GM20431 (cell line): ENCODE data around the gene SRRM2.

Experiments
- in situ Hi-C: fragments of 300-500 bp; cut with MseI, MboI; formaldehyde crosslinking; loops from one replicate; pipeline ENCODE4 v1.15.0; 2020; ENCODE audit warnings: low sequenced_read_pairs; ENCODE audit not compliant: unreplicated experiment

Gene SRRM2

DNA sequence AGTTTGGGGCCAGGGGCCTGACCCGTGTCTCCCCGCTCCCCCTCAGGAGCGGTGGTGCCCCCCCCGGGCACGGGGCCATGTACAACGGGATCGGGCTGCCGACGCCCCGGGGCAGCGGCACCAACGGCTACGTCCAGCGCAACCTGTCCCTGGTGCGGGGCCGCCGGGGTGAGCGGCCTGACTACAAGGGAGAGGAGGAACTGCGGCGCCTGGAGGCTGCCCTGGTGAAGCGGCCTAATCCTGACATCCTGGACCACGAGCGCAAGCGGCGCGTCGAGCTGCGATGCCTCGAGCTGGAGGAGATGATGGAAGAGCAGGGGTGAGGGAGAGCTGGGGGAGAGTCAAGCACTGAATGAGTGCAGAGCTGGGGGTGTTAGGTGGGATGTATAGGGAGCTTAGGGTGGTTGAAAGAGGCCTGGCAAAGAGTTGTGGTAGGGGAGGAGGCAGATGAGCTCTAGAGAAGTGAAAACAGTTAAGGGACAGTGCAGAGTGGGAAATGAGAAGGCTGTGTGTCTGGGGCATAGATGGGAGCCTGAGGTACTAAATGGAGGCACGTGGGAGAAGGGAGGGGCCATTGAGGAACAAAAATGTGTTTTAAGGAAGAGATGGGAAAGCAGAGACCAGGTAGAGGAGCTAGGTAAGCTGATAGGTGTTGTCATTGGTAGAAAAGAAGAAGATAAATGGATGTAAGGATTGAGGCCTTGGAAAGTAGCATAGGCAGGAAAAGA, 4.0 kb downstream of the SRRM2 start:
- in situ Hi-C loops, result no loop called here

DNA sequence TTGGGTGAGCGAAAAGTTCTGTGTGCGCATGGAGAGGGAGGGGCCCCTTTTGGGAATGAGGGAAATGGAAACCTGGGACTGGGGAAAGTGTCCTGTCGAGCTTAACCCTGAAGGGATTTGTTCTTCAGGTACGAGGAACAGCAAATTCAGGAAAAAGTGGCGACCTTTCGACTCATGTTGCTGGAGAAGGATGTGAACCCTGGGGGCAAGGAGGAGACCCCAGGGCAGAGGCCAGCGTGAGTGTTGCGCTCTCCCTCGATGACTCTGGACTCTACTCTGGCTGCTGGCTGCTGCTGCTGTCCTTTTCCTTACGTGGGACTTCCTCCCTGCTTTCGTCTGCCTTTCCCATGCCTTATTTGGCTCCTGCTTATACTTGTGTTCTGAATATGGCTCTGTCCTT, 4.9 kb downstream of the SRRM2 start:
- in situ Hi-C loops, result no loop called here

DNA sequence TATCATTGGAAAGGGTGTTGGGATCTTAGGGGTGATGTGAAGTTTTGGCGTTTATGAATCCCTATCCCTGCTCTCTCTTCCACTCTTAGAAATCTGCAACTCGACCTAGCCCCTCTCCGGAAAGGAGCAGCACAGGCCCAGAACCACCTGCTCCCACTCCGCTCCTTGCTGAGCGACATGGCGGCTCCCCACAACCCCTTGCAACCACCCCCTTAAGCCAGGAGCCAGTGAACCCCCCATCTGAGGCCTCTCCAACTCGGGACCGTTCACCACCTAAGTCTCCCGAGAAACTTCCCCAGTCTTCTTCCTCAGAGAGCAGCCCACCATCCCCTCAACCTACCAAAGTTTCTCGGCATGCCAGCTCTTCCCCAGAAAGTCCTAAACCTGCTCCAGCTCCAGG, 9.0 kb downstream of the SRRM2 start:
- in situ Hi-C loops, result no loop called here

DNA sequence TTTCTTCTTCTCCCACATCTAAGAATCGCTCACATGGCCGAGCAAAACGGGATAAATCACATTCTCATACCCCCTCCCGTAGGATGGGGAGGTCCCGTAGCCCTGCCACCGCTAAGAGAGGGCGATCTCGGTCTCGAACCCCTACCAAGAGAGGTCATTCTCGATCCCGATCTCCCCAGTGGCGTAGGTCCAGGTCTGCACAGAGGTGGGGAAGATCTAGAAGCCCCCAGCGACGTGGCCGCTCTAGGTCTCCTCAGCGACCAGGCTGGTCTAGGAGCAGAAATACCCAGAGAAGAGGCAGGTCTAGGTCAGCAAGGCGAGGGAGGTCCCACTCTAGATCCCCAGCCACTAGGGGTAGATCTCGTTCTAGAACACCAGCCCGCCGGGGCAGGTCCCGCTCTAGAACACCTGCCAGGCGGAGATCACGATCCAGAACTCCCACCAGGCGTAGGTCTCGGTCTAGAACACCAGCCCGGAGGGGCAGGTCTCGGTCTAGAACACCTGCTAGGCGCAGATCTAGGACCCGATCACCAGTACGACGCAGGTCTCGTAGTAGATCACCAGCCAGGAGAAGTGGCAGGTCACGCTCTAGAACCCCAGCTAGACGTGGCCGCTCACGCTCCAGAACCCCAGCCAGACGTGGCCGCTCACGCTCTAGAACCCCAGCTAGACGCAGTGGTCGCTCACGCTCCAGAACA, 9.6 kb downstream of the SRRM2 start:
- in situ Hi-C loops, result no loop called here

DNA sequence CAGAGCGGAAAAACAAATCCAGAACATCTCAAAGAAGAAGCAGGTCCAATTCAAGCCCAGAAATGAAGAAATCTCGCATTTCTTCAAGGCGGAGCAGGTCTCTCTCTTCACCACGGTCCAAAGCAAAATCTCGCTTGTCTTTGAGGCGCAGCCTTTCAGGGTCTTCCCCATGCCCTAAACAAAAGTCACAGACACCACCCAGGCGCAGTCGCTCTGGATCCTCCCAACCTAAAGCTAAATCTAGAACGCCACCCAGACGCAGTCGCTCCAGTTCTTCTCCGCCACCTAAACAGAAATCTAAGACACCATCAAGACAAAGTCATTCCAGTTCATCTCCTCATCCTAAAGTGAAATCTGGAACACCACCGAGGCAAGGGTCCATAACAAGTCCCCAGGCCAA, 10.3 kb downstream of the SRRM2 start:
- in situ Hi-C loops, result no loop called here

DNA sequence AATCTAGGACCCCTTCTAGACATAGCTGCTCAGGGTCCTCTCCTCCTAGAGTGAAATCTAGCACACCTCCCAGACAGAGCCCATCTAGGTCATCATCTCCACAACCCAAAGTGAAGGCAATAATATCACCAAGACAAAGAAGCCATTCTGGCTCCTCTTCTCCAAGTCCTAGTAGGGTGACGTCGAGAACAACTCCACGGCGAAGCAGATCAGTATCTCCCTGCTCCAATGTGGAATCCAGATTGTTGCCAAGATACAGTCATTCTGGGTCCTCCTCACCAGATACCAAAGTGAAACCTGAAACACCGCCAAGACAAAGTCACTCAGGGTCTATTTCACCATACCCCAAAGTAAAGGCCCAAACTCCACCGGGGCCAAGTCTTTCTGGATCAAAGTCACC, 10.7 kb downstream of the SRRM2 start:
- in situ Hi-C loops, result no loop called here

DNA sequence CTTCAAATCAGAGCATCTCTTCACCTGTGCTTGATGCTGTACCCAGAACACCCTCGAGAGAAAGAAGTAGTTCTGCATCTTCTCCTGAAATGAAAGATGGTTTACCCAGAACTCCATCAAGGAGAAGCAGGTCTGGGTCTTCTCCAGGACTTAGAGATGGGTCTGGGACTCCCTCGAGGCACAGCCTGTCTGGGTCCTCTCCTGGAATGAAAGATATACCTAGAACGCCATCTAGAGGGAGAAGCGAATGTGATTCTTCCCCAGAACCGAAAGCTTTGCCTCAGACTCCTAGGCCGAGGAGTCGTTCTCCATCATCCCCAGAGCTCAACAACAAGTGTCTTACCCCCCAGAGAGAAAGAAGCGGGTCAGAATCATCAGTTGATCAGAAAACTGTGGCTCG, 12.3 kb downstream of the SRRM2 start:
- in situ Hi-C loops, result no loop called here

DNA sequence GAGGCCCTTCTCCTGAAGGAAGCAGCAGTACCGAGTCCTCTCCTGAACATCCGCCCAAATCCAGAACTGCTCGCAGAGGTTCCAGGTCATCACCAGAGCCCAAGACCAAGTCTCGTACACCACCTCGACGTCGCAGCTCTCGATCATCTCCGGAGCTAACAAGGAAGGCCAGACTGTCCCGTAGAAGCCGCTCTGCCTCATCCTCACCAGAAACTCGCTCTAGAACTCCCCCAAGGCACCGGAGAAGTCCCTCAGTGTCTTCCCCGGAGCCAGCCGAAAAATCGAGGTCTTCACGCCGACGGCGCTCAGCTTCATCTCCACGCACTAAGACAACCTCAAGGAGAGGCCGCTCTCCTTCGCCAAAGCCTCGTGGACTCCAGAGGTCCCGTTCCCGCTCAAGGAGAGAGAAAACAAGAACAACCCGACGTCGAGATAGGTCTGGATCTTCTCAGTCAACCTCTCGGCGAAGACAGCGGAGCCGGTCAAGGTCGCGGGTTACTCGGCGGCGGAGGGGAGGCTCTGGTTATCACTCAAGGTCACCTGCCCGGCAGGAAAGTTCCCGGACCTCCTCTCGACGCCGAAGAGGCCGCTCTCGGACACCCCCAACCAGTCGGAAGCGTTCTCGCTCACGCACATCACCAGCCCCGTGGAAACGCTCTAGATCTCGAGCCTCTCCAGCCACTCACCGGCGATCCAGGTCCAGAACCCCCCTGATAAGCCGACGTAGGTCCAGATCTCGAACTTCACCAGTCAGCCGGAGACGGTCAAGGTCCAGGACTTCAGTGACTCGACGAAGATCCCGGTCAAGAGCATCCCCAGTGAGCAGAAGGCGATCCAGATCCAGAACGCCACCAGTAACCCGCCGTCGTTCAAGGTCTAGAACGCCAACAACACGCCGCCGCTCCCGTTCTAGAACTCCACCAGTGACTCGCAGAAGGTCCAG, 13.3 kb downstream of the SRRM2 start:
- in situ Hi-C loops, result no loop called here

DNA sequence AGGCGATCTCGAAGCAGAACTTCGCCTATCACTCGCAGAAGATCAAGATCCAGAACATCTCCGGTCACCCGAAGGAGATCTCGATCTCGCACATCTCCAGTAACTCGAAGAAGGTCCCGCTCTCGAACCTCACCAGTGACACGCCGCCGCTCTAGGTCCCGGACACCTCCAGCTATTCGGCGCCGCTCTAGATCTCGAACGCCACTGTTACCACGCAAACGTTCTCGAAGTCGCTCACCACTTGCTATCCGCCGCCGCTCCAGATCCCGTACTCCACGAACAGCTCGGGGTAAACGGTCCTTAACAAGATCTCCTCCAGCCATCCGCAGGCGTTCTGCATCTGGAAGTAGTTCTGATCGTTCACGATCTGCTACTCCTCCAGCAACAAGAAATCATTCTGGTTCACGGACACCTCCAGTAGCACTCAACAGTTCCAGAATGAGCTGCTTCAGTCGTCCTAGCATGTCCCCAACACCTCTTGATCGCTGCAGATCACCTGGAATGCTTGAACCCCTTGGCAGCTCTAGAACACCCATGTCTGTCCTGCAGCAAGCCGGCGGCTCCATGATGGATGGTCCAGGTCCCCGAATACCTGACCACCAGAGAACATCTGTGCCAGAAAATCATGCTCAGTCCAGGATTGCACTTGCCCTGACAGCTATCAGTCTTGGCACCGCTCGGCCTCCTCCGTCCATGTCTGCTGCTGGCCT, 14.1 kb downstream of the SRRM2 start:
- in situ Hi-C loops, result no loop called here

DNA sequence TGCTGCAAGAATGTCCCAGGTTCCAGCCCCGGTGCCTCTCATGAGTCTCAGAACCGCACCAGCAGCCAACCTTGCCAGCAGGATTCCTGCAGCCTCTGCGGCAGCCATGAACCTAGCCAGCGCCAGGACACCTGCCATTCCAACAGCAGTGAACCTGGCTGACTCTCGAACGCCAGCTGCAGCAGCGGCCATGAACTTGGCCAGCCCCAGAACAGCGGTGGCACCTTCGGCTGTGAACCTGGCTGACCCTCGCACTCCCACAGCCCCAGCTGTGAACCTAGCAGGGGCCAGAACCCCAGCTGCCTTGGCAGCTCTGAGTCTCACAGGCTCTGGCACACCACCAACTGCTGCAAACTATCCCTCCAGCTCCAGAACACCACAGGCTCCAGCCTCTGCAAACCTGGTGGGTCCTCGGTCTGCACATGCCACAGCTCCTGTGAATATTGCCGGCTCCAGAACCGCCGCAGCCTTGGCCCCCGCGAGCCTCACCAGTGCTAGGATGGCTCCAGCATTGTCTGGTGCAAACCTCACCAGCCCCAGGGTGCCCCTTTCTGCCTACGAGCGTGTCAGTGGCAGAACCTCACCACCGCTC, 14.8 kb downstream of the SRRM2 start:
- in situ Hi-C loops, result no loop called here

DNA sequence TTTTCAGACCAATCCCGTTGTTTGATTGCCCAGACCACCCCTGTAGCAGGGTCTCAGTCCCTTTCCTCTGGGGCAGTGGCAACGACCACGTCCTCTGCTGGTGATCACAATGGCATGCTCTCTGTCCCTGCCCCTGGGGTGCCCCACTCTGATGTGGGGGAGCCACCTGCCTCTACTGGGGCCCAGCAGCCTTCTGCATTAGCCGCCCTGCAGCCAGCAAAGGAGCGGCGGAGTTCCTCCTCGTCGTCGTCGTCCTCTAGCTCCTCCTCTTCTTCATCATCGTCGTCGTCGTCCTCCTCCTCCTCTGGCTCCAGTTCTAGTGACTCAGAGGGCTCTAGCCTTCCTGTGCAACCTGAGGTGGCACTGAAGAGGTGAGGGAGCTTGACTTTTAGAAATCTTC, 15.5 kb downstream of the SRRM2 start:
- in situ Hi-C loops, result no loop called here

DNA sequence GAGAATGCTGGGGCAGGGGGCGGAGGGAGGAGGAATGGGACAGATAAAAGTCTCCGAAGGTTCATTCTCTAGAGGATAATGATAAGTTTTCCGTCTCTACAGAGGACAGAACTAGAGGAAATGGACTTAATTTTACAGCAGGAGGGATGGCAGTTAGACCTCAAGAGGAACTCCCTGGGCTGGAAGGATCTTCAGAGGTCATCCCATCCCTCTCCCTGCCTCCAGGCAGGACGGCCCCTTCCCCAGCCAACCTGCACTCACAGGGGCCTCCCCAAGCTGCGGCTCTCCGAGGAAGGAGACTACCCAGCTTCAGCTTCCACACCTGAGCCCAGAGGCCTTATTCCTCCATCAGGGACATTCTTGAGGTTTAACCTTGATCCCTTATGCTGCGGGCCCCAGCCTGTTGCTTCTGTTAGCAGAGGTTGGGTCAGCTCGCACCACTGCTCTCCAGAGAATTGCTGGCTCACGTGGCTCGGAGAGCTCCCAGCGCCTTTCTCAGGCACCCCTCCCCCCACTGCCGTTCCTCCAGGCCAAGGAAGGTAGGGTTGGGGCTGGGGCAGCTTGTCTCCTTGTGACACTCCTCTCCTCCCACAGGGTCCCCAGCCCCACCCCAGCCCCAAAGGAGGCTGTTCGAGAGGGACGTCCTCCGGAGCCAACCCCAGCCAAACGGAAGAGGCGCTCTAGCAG, 16.1 kb downstream of the SRRM2 start:
- in situ Hi-C loops, result no loop called here

DNA sequence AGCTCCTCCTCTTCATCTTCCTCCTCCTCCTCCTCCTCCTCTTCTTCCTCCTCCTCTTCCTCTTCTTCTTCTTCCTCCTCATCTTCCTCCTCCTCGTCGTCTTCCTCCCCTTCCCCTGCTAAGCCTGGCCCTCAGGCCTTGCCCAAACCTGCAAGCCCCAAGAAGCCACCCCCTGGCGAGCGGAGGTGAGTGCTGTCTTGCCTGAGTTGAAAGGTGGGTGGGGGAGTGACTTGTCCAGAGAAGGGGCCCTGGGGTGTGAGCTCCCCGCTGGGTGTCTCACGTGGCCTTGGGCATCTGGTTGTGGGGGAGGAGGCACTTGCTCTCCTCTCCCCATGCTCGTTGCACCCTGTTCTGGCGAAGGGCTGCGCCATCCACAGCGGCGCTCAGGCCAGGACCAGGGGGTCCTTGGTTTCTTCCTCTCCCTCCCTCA, 16.7 kb downstream of the SRRM2 start:
- in situ Hi-C loops, result no loop called here

DNA sequence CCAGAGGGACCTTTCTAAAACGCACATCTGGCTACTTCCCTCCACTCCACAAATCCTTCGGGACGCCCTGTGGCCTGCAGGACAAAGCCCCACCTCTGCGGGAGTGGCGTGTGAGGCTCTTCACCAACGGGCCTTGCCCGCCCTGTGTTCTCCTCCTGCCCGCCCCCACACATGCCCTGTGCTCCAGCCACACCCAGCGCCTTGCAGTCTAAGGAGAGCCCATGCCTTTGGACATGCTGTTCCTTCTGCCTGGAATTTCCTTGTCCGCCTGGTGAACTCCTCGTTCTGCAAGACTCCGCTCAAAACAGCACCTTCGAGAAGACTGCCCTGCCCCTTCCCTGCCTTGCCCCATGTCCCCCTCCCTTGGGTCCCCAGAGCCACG, 17.2 kb downstream of the SRRM2 start:
- in situ Hi-C loops, result no loop called here

DNA sequence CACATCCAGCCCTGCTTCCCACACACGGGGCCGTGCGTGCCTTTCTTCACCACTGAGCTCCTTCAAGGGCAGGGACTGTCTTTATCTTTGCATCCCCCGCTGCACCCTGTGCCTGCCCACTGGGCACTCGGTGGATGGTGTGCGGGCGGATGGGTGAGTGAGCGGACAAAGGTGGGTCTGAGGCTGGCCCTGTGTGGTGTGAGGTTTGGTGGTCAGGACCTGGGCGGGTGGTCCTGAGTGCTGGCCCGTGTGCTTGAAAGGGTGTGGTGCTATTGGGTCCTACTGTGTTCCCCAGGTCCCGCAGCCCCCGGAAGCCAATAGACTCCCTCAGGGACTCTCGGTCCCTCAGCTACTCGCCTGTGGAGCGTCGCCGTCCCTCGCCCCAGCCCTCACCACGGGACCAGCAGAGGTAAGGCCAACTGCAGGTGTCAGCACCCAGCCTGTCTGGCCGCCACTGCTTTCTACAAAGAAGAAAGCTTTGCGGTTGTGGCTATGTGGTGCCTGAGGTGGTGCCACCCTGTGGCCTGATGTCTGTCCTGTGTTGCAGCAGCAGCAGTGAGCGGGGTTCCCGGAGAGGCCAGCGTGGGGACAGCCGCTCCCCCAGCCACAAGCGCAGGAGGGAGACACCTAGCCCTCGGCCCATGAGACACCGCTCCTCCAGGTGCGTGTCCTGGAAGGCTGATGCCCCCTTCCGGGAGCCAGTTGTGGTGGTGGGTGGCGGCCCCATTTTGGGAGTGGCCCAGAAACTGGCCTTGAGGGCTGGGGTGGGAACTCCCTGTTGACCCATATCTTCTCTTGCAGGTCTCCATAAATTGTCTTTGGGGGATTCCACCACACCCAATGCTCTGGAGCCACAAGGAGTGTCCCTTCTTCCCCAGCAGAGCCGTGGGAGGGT, 17.9 kb downstream of the SRRM2 start:
- in situ Hi-C loops, result no loop called here

DNA sequence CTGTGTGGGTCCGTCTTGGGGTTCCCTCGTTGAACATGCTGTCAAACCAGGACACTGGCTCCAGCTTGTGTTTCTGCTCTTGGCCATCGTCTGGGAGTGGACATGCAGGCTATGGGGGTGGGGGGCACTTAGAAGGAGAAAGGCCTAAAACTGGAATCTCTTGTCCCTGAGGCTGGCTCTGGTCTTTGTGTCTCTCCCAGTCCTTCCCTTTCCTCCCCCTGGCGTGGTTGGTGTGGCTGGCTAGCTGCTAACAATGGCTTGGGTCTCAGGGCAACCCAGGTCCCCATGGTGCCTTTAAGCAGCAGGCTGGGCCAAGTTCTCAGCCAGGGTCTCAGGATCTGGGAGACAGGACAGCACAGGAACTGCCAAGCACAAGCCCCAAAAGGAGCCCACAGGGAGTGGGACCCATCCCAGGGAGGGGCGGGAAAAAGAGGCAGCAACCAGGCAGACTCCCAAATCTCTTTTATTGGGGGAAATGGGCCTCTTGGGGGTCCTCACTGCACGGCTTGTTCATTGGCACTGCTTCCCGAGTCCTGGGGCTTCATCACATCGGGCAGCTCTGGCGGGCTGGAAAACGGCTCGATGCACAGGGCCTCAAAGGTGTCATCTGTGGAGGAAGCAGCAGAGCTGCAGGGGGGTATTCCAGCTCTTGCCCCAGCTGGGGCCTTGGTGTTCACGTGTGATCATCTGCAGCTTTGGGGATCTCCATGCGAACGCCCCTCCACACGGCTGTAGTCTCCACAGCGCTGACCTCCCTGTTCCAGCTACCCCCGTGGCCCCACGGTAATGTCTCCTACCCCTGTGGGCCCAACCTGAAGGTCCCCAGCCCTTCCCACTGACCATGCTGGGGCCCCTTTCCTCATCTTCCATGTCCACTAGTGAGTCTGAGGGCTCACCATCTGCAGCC, 19.3 kb downstream of the SRRM2 start:
- in situ Hi-C loops, result no loop called here

DNA sequence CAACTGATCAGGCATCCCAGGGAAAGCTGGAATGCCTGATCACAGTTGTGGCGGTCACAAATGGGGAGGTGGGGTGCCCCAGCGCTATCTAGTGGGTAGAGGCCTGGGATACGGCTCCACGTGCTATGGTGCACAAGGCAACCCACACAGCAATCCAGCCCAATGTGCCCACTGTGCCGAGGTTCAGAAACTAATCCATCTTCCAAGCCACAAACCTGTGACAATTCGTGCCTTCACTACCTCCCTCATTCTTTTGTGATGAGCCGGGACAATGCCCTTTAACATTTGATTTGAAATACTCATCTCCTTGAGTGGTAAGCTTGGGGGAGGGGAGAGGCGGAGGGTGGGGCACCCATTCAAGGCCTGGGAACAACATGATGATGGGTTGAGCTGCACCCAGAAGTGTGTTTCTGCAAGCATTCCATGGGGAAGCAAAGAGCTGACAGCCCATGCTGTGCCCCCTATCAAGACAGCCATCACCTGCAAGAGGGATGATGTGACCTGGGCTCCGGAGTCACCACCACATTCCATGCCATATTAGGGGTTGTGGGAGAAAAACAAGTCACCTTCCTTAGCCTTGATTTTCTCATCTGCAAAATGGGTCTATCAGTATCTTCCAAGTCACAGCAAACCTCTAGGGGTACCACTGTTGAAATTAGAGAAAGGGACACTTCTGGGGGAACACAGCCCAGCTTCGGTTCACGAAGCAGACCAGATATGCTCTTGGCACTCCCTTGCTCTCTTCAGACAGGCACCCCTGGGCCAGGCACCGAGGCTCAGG, 20.9 kb downstream of the SRRM2 start:
- in situ Hi-C loops, result no loop called here
